T-helper 2 cell treated with Interferon-gamma antibody and Interleukin-4, amounts not matched to agents 100 ng/mL and 5 ng/mL, for 36 hours (primary cell): ENCODE results near the gene MAP3K2. TPM values are rescaled to one million over a fixed set of nuclear protein-coding genes. Genes with fewer than 3 reads are reported as not detected.

Experiments
- intact Hi-C: fragments of 100-400 bp; cut with micrococcal nuclease; formaldehyde crosslinking; loops from one replicate; pipeline ENCODE4 v1.15.1; 2023
- total RNA-seq: library from RNA; stranded (reverse); gene quantifications from 2 replicates; pipeline ENCODE4 v1.2.3, GENCODE V29; 2022

Gene MAP3K2
- total RNA-seq, 1 donor from 2014 or later: 52.8 TPM

DNA sequence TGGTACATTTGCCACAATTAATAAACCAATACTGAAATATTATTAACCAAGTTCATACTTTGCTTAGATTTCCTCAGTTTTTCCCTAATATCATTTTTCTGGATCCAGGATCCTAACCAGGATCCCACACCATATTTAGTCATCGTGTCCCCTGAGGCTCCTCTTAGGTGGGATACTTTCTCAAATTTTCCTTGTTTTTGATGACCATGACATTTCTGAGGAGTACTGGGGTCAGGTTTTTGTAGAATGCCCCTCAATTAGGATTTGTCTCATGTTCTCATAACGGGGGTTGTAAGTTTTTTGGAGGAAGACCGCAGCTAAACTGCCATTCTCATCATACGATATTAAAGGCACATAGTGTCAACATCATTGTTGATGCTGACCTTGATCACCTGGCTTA, 78.3 kb downstream of the MAP3K2 start:
- intact Hi-C loops: no loop called here

DNA sequence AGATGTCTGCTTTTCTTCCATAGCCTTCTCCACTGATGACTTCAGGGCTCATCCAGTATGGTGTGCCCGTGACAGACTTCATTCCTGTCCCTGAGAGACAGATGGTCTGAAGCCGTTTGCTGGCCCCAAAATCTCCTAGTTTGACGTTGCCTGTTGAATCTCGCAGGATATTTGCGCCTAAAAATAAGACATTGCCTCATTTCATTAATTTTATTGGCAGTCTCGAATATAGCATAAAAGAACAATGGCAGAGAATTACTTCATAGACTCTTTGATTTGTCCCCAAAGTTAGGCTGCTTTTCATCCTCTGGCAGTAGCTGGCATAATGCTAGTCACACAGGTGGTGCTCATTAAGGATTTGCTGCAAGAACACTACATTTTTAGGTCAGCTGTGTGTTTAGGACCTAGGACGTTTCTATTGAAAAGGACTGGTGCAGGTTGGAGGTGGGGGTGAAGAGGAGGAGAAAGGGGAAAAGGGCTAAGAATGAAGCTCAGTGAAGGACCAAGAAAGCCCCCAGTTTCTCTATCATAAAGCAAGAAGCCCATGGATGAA, 79.1 kb downstream of the MAP3K2 start:
- intact Hi-C loops: no loop called here

DNA sequence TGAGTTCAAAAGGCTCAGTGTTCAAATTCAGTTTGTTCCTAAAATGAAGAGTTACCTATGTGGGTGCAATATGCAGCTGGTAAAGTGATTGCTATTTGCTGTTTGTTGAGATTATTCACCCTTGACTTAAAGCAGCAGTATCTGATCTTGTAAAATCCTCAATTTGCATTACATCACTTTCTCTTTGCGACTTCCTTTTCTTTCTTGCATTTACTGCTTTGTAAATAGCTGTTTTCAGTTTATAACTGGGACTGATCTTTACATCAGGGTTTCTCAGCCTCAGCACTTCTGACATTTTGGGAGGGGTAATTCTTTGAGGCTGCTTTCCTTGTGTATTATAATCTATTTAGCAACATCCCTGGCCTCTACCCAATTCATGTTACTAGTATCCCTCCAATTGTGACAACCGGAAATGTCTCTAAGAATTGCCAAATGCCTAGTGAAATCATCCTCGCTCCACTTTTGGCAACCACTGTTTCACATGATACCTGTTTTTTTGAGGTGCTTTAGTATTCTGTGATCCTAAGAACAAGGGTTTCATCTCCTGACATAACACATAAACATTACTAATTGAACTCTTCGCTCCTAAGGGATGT, 81.7 kb downstream of the MAP3K2 start:
- intact Hi-C loops: no loop called here

DNA sequence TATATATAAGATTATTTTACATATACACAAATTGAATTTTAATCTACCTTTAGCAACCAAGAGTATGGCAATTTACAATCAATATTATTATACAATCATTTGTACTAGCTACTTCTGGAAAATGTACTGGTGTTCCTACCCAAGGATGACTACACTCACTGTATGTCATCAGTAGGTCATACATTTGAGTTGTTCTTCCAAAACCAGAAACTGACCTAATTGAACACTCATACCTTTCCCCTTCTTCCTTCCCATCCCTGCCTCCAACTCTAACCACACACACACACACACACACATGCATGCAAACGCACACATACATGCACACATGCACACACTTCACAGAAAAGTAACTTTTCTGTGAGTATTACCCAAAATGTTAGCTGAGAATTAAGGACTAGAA, 85.6 kb downstream of the MAP3K2 start:
- intact Hi-C loops: no loop called here

DNA sequence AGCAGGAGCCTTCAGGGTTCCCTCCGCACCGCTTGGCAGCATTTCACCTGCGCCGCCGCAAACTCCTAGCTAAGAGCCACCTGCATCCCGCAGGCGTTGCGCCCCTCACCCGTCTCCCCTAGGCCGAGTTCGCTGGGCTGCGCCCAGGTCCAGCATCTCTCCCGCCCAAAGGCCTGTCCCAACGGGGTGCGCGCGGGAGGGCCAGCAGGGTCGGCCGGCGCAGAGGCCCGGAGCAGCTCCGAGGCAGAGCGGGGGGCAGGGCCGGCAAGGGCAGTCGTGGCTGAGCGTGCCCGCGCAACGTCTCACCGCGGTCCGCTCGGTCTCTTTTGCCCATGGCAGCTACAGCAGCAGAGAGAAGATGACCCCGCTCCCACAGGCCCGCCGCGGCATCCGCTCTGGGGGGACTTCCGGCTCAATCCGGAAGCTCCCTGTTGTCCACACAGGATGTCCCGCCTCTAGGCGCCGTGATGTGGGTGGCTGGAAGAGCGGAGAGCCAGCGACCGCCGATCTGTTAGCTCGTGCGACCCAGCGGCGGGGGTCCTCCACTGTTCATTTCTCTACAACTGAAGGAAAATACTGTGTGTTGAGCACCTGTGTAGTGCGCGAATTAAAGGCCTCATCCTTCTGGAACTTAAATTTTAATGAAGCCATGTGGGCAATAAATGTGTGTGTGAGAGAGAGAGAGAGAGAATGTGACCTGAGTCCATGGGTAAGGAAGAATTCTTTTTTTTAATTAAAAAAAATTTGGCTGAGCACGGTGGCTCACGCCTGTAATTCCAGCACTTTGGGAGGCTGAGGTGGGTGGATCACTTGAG, 93.8 kb downstream of the MAP3K2 start, which contains the start of gene ERCC3:
ERCC3 (minus strand) TSS at position 397 of the 815 bp plus-strand sequence; CDS start at position 334, 63 bp downstream.
- intact Hi-C loops: loop anchor here (1.0 to 2.0 kb wide), 3 partner anchors 93 to 232 kb away; partner anchors contain the start of genes IWS1 and MAP3K2

DNA sequence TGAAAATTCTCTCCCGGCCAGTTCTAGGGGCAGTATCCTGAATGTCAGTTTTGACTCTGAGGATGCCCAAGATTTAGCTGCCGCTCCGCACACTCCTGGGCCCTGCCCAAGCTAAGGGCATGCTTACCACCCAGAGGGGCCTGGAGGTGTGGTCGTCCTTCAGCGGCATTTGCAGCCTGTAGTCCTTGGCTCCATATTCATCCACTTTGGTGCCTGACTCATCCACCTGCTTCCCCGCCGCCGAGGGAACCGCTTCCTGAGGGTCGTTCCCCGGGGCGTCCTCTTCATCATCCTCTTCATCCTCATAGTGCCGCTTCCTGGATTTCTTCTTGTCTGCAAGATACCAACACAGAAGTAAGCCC, 94.4 kb downstream of the MAP3K2 start:
- intact Hi-C loops: no loop called here

DNA sequence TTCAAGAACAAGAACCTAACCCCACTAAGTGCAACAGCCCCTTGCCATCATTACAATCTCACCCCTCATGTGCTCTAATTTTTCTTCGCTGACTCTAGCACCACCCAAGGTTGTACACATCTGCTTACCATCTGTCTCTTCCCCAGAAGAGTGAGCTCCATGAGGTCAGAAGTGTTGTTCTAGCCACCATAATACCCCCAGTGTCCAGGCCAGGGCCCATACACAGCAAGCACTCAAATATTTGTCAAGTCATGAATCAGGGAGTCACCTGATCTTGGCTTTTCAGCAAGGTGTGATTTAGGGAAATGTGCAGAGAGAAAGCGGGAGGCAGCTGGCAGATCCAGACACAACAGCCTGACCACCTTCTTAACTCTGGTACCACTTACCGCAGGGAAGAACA, 99.5 kb downstream of the MAP3K2 start:
- intact Hi-C loops: no loop called here

DNA sequence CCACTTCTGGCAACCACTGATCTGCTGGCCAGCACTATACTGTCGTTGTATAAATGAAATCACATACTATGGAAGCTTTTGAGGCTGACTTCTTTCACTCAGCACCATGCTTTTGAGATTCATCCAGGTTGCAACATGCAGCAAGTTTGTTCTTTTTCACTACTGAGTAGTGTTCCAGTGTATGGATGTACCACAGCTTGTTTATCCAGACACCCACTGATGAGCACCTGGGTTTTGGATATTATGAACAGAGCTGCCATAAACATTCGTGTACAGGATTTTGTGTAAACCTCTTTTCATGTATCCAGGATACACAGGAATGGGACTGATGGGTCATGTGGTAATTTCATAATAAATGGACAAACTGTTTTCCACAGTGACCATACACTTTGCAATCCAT, 104.5 kb downstream of the MAP3K2 start:
- intact Hi-C loops: no loop called here

DNA sequence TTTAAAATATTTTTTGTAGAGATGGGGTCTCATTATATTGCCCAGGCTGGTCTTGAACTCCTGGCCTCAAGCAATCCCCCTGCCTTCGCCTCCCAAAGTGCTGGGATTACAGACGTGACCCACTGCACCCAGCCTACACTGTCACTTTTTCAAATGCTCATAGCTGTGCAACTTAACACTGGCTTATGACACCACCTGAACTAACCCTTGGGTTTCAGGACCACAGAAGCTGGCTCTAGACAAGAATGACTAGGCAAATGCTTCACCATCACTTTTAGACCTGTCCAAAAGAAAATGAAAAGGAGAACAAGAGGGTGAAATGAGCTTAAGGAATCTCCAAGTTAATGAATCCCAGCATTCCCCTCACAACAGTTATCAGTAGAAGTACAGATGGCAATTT, 107.1 kb downstream of the MAP3K2 start:
- intact Hi-C loops: no loop called here

DNA sequence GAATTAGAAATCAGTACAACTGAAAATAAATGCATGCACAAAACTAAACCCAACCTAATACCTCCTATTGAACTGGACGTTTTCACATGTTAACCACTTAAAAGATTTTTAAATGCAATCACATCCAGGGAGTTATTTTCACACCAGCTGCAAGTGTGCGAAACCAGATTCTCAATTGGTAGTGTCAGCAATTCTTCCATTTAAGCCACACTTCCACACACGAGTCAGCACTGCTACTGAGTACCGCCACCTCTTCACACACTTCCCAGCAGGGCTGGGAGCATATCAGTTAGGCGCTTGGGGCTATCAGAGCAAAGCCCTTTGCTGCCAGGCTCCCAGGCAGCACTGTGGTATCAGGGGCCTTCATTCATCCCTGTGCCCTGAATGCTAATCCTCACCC, 108.0 kb downstream of the MAP3K2 start:
- intact Hi-C loops: no loop called here

DNA sequence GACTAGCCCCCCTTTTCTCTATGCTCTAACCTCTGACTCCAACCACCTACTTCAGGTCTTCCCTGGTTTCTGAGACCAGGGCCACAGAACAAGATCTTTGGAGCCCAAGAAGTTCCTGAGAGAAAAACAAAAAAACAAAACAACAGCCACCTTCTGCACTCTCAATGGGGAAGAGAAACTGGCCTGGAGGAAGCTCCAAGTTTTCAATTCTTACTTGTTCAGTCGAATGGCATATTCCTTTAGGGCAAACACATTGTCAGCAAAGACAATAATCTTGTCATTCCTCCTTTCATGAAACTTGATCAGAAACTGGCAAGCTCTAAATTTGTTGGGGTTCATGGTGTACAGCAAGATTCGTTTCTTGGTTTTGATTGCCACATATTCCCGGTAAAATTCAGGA, 108.8 kb downstream of the MAP3K2 start:
- intact Hi-C loops: no loop called here

DNA sequence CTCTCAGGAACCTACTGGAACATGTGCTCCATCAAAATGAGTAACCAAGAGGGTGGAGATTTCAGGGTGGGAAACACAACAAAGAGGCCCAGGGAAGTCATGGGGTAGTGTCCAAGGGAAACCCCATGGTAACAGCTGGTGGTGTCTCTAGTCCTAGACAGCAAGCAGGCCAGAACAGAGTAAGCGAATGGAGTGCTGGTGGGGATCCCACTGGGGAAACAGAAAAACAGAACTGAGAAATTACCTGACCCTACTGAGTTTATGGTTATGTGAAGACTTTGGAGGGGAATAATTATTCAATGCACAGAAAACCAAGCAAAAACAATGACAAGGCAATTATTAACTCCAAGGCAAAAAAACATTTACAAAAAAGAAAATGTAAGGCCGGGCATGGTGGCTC, 110.7 kb downstream of the MAP3K2 start:
- intact Hi-C loops: no loop called here

DNA sequence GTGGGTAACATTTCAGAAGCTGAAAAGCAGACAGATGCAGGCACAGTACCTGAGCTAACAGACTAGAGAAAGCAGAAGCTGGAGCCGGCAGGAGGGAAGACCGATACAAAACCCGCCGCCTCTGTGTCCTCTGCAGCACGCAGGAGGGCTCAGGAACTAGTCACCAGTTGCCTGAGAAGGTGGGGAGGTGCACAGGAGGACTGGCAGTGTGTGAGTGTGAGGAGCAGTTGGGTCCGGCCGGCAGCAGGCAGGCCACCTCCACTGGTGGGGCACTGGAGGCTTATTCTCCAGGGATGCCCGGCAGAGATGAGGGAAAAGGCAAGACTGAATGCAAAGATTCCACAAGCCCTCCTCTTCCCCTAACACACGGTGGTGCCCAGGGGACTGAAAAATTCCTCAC, 112.0 kb downstream of the MAP3K2 start:
- intact Hi-C loops: no loop called here

DNA sequence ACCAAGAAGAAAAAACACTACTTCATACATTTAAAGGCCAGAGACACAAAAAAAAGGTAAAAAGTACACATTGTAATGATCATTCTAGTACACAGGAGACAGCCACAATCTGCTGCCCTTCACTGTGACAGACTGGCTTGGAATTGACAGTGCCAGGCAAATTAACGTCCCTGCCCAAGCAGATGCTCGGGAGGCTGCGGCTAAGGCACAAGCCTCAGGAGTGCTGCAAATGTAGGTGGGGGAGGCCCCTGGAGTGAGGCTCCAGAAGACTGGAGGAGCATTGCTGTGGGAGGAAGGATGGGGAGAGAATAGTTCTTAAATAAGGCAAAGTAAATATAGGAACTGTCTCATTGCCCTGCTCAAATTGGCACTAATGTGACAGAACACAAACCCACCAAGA, 112.4 kb downstream of the MAP3K2 start:
- intact Hi-C loops: no loop called here

DNA sequence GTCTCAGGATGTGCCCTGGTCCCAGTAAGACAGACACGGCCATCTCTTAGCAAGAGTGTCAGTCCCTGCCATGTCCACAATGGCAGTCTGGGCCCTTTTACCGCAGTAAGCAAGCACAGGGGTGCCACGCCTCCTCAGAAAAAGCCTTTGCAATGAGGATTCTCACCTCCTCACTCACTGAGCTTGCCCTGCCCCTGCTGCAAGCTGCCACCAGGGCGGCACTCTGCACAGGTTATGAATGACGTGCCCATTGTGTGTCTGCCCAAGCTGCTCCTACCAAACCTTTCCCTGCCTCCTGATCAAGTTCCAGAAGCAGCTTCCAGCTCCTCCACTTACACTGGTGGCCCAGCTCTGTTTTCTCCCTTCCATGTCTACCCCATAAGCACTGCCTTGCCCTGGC, 117.1 kb downstream of the MAP3K2 start:
- intact Hi-C loops: no loop called here

DNA sequence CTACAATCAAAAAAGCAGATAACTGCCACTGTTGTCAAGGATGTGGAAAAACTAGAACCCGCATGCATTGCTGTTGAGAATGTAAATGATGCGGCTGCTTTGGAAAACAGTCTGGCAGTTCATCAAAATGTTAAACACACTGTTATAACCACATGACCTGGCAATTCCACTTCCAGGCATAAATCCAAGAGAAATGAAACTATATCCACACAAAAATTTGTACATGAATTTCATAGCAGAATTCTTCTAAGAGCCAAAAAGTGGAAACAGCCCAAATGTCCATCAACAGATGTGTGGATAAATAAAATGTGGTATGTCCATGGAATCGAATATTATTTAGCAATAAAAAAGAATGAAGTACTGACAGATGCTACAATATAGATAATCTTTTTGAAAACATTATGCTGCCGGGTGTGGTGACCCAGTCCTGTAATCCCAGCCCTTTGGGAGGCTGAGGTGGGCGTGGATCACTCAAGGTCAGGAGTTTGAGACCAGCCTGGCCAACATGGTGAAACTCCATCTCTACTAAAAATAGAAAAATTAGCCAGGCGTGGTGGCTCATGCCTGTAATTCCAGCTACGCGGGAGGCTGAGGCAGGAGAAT, 125.9 kb downstream of the MAP3K2 start:
- intact Hi-C loops: no loop called here

DNA sequence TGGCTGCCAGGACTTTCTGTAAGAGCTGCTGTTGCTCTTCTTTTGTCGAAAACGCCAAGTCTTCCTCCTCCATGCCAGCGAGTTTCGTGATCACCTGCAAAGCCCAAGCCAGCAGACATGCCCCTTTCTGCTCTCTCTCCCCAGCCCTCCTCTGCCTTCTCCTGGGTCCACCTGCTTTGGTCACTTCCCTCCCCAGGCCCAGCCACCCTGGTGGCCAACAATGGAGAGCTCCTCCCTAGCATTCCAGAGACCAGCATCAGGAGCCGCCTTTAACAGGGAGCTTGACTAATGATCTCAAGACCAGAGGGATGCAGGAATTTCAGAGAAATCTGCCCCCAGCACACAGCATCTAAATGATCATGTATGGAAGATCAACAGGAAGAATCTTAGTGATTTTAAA, 128.4 kb downstream of the MAP3K2 start:
- intact Hi-C loops: no loop called here

DNA sequence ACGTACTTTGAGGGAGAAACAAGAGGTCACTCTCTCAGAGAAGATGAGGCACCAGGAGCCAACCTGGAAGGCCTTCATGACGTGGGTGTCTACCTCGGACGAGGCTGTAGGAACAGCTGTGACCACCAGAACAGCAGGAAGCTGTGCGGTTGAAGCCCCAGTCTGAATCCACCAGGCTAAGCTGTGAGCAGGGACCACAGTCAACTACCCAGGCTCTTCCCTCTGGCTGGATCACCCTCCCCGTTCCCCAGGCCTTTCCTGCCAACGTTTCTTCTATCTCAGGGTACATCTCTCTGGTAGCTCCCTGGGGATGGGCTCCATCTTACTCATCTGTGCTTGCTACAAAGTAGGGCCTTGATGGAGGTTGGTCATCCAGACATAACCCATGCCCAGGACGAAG, 130.9 kb downstream of the MAP3K2 start:
- intact Hi-C loops: no loop called here

DNA sequence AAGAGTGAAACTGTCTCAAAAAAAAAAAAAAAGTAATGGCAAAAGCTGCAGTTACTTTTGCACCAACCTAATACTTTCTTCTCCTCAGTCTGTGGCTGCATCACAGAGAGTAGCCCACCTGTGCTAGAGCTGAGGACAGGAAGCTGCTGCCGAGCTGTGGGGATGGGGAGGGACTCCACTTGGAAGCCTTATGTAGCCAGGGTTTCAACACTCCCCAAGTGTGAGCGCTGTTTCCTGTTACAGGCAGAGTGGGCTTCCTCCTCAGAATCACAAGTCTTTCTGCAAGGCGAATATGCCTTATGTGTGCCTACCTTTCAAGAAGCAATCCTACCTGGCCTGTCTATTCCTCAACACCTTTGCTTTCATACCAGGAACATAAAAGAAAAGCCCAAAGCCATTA, 131.4 kb downstream of the MAP3K2 start:
- intact Hi-C loops: no loop called here

DNA sequence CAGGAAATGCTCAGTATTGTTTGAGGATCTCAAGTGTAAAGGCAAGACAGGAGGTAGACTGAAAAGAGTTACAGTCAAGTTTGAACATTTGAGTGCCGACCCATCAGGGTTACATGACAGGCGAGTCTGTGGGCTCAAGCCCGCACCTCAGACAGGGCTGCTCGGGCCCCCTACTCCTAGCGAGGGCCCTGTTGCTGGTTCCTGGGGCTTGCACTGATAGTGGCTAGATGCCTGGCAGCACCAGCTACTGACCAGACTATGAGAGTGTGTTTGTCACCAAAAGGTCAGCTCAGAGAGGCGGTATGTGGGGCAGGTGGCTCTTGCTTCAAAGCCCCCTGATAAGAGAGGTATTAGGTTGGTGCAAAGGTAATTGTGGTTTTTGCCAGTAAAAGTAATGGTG, 132.1 kb downstream of the MAP3K2 start:
- intact Hi-C loops: no loop called here

DNA sequence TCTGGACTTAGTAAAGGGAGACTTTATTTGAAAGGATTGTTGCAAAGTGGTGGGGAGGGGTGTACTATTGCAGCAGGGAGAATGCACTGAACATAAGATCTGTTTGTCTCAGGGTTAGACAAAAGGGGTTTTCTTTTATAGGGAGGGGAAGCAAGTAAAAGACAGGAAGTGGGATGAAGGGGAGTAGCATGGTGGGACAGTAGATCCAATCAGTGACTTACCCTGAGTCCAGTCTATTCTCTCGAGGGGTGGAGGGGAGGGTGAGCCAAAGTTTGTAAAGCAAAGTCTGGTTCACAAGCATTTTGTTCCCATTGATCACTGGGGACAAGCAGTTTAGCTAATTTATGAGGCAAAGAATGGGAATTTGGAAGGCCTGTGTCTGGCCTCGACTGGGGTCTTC, 132.6 kb downstream of the MAP3K2 start:
- intact Hi-C loops: no loop called here

DNA sequence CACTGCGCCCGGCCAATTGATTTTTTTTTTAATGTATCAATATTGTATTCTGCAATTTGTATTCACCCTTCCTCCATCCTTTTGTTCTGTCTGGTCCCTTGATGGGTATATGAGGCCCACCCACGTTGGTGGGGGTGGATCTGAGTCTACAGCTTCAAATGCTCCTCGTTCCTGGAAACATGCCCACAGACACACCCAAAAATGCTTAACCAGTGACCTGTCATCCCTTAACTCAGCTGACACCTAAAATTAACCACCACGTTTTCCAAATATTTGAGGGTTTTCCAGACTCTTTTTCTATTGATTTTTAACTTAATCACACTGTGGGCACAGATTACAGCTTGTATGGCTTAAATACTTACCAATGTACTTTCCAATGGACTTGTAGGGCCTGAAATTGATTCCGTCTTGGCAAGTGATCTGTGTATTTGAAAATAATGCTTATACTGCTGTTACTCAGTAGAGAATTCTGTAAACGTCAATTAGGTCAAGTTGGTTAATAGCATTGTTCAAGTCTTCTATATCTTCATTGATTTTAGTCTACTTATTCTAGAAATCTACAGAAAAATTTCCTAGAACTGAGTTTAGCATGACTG, 133.3 kb downstream of the MAP3K2 start:
- intact Hi-C loops: no loop called here
